SK-N-SH treated with all-trans-retinoic acid at 6 μM for 48 hours (cell line): Measurements from ENCODE around the gene SHC1.

Experiments
- ATAC-seq: fragments of 200-7000 bp; cut with Tn5 transposase; 3 replicates; pipeline ENCODE4 v1.9.1; 2020; ENCODE audit warnings: mild to moderate bottlenecking, moderate library complexity
- ARNTL ChIP-seq: fragments of 450-650 bp; formaldehyde crosslinking; IDR thresholded peaks from 2 replicates; pipeline ENCODE4 v1.5.0; 2020; ENCODE audit warnings: low read depth, mild to moderate bottlenecking, moderate library complexity, borderline replicate concordance
- BACH2 ChIP-seq: fragments of 250-450 bp; sonication (Bioruptor Pico); IDR thresholded peaks from 2 replicates; pipeline ENCODE4 v1.9.0; 2021; ENCODE audit warnings: mild to moderate bottlenecking, borderline replicate concordance
- CREB5 ChIP-seq: fragments of 250-450 bp; sonication (Bioruptor Pico); IDR thresholded peaks from 2 replicates; pipeline ENCODE4 v1.5.1; 2020; ENCODE audit warnings: low read depth, mild to moderate bottlenecking, moderate library complexity
- CSDC2 ChIP-seq: fragments of 250-450 bp; sonication (Bioruptor Pico); IDR thresholded peaks from 2 replicates; pipeline ENCODE4 v1.5.0; 2020; ENCODE audit warnings: mild to moderate bottlenecking, moderate library complexity
- CSRNP3 ChIP-seq: fragments of 250-450 bp; sonication (Bioruptor Pico); IDR thresholded peaks from 2 replicates; pipeline ENCODE4 v1.5.1; 2021; ENCODE audit warnings: mild to moderate bottlenecking, moderate library complexity
- ESRRG ChIP-seq: fragments of 250-450 bp; sonication (Bioruptor Pico); IDR thresholded peaks from 2 replicates; pipeline ENCODE4 v1.6.1; 2021; ENCODE audit warnings: mild to moderate bottlenecking
- GLIS3 ChIP-seq: fragments of 250-450 bp; sonication (Bioruptor Pico); IDR thresholded peaks from 2 replicates; pipeline ENCODE4 v1.5.0; 2020; ENCODE audit warnings: mild to moderate bottlenecking, moderate library complexity
- ISL1 ChIP-seq: fragments of 250-450 bp; sonication (Bioruptor Pico); IDR thresholded peaks from 2 replicates; pipeline ENCODE4 v2.1.2; 2022; ENCODE audit warnings: mild to moderate bottlenecking, moderate library complexity
- OSR1 ChIP-seq: fragments of 250-450 bp; sonication (Bioruptor Pico); IDR thresholded peaks from 2 replicates; pipeline ENCODE4 v1.8.0; 2022; ENCODE audit warnings: moderate library complexity, mild to moderate bottlenecking, inconsistent platforms
- PATZ1 ChIP-seq: fragments of 250-450 bp; sonication (Bioruptor Pico); IDR thresholded peaks from 2 replicates; pipeline ENCODE4 v1.8.0; 2020; ENCODE audit warnings: mild to moderate bottlenecking, moderate library complexity, borderline replicate concordance
- POU6F1 ChIP-seq: fragments of 250-450 bp; sonication (Bioruptor Pico); IDR thresholded peaks from 2 replicates; pipeline ENCODE4 v1.8.0; 2021; ENCODE audit warnings: low read depth, mild to moderate bottlenecking, moderate library complexity, borderline replicate concordance
- RARB ChIP-seq: fragments of 250-450 bp; sonication (Bioruptor Pico); IDR thresholded peaks from 2 replicates; pipeline ENCODE4 v1.8.0; 2021; ENCODE audit warnings: mild to moderate bottlenecking, moderate library complexity
- TCF4 ChIP-seq: fragments of 250-450 bp; sonication (Bioruptor Pico); IDR thresholded peaks from 2 replicates; pipeline ENCODE4 v1.8.0; 2021; ENCODE audit warnings: mild to moderate bottlenecking, moderate library complexity, borderline replicate concordance
- TOX ChIP-seq: fragments of 250-450 bp; sonication (Bioruptor Pico); IDR thresholded peaks from 2 replicates; pipeline ENCODE4 v1.8.0; 2021; ENCODE audit warnings: mild to moderate bottlenecking, moderate library complexity, borderline replicate concordance
- TSHZ2 ChIP-seq: fragments of 250-450 bp; sonication (Bioruptor Pico); IDR thresholded peaks from 2 replicates; pipeline ENCODE4 v1.5.0; 2020; ENCODE audit warnings: mild to moderate bottlenecking, moderate library complexity
- ZFP3 ChIP-seq: fragments of 250-450 bp; sonication (Bioruptor Pico); IDR thresholded peaks from 2 replicates; pipeline ENCODE4 v1.5.0; 2020; ENCODE audit warnings: mild to moderate bottlenecking, moderate library complexity
- ZFP30 ChIP-seq: fragments of 450-650 bp; formaldehyde crosslinking; IDR thresholded peaks from 2 replicates; pipeline ENCODE4 v1.5.0; 2022; ENCODE audit warnings: mild to moderate bottlenecking, moderate library complexity
- ZNF565 ChIP-seq: fragments of 450-650 bp; formaldehyde crosslinking; conservative IDR thresholded peaks from 2 replicates; pipeline ENCODE4 v1.5.0; 2020; ENCODE audit warnings: low read depth, mild to moderate bottlenecking, moderate library complexity
- ZNF70 ChIP-seq: fragments of 450-650 bp; formaldehyde crosslinking; IDR thresholded peaks from 2 replicates; pipeline ENCODE4 v1.5.0; 2020; ENCODE audit warnings: mild to moderate bottlenecking, moderate library complexity
- ZNF8 ChIP-seq: fragments of 450-650 bp; formaldehyde crosslinking; IDR thresholded peaks from 2 replicates; pipeline ENCODE4 v1.5.0; 2020; ENCODE audit warnings: mild to moderate bottlenecking, moderate library complexity

The SHC1 gene

GRCh38 chr1:155003766-155004351 is 33.3 kb upstream of the SHC1 start:
- ATAC-seq = no peak
- no peak for TF ChIP-seq ZFP30 (CRISPR knock-in tag)
- no peak for TF ChIP-seq ISL1
- no peak for TF ChIP-seq ARNTL (CRISPR knock-in tag)
- TF ChIP-seq CSRNP3 (CRISPR knock-in tag) = no peak
- no peak for TF ChIP-seq TSHZ2 (CRISPR knock-in tag)
- no peak for TF ChIP-seq OSR1
- no peak for TF ChIP-seq CSDC2 (CRISPR knock-in tag)
- TF ChIP-seq, all 23 proteins: peak for 0

GRCh38 chr1:155003227-155003765 is 32.7 kb upstream of the SHC1 start:
- no peak for TF ChIP-seq ZFP30 (CRISPR knock-in tag)
- TF ChIP-seq CREB5 (CRISPR knock-in tag) = no peak
- TF ChIP-seq POU6F1 (CRISPR knock-in tag) = no peak
- no peak for TF ChIP-seq OSR1
- no peak for TF ChIP-seq ZNF565 (CRISPR knock-in tag)
- TF ChIP-seq TOX (CRISPR knock-in tag) = no peak
- no peak for TF ChIP-seq ZNF70 (CRISPR knock-in tag)
- no peak for TF ChIP-seq TCF4 (CRISPR knock-in tag)
- no peak for TF ChIP-seq ZFP3 (CRISPR knock-in tag)
- TF ChIP-seq GLIS3 (CRISPR knock-in tag) = no peak
- no peak for TF ChIP-seq BACH2 (CRISPR knock-in tag)
- TF ChIP-seq PATZ1 = no peak
- TF ChIP-seq ESRRG (CRISPR knock-in tag) = no peak
- no peak for TF ChIP-seq ZNF8 (CRISPR knock-in tag)
- TF ChIP-seq ISL1 = no peak
- ATAC-seq = no peak

- peak; percentile 4 for ATAC-seq
- TF ChIP-seq ZFP3 (CRISPR knock-in tag) (no peak), POU6F1 (CRISPR knock-in tag) (no peak), RARB (CRISPR knock-in tag) (no peak), TSHZ2 (CRISPR knock-in tag) (no peak), ZNF565 (CRISPR knock-in tag) (no peak), ARNTL (CRISPR knock-in tag) (no peak), TCF4 (CRISPR knock-in tag) (no peak), OSR1 (no peak), CREB5 (CRISPR knock-in tag) (no peak), BACH2 (CRISPR knock-in tag) (no peak)
Measured at GRCh38 chr1:155002464-155003226, 32.1 kb upstream of the SHC1 start, which contains the start of gene ZBTB7B. ZBTB7B (plus strand) TSS chr1:155002802; CDS start chr1:155014661, 11,859 bp downstream.
